Kidney epithelial cell (primary cell): Measurements from ENCODE around the gene TEPSIN. TPM values are rescaled to one million over a fixed set of nuclear protein-coding genes. Genes with fewer than 3 reads are reported as not detected.

Experiments used
- DNase-seq: peaks from one replicate; pipeline ENCODE4 v3.0.0-alpha.2; 2010; ENCODE audit warnings: low read depth
- H3K27me3 ChIP-seq: 2 replicates; pipeline ENCODE4 v1.6.0; 2011; ENCODE audit warnings: low read length; ENCODE audit not compliant: control insufficient read depth, insufficient read depth
- H3K36me3 ChIP-seq: 2 replicates; pipeline ENCODE4 v1.5.1; 2011; ENCODE audit warnings: low read length; ENCODE audit not compliant: control insufficient read depth, insufficient read depth
- H3K4me3 ChIP-seq: 2 replicates; pipeline ENCODE4 v1.5.1; 2011; ENCODE audit warnings: low read depth, mild to moderate bottlenecking, control low read depth, low read length
- CTCF ChIP-seq: IDR thresholded peaks from 2 replicates; pipeline ENCODE4 v1.5.1; 2011; ENCODE audit warnings: mild to moderate bottlenecking, moderate library complexity, low read length, control low read depth, inconsistent platforms; ENCODE audit not compliant: insufficient read depth, poor library complexity, severe bottlenecking
- total RNA-seq: library from RNA; depleted of rRNA; stranded (reverse); fragments of >200 nt; gene quantifications from 2 replicates; pipeline ENCODE4 v1.2.3, GENCODE V29; 2015

Gene TEPSIN
- total RNA-seq, 1 donor from 2014 or later = 17.0 TPM

- DNase-seq = no peak
- Histone ChIP-seq H3K4me3 (no peak overlapping the region), H3K27me3 (no peaks in the 10 kb centered on the region), H3K36me3 (peaks cover 4% of the 10 kb centered on the region)
- TF ChIP-seq CTCF = no peak
Measured at GRCh38 chr17:81273698-81274470, 35.0 kb upstream of the TEPSIN start.

- no peaks in the 10 kb centered on the region for H3K27me3 ChIP-seq
- H3K36me3 ChIP-seq = peaks cover 2% of the 10 kb centered on the region
- H3K4me3 ChIP-seq = no peak overlapping the region
- no peak for TF ChIP-seq CTCF
- DNase-seq = no peak
Measured at GRCh38 chr17:81272616-81273015, 33.8 kb upstream of the TEPSIN start.

GRCh38 chr17:81271226-81271625 is 32.4 kb upstream of the TEPSIN start:
- Histone ChIP-seq H3K36me3 (no peaks in the 10 kb centered on the region), H3K27me3 (no peaks in the 10 kb centered on the region), H3K4me3 (no peak overlapping the region)
- no peak for DNase-seq
- no peak for TF ChIP-seq CTCF

GRCh38 chr17:81270279-81270678 is 31.4 kb upstream of the TEPSIN start:
- no peak for DNase-seq
- Histone ChIP-seq H3K4me3 (no peak overlapping the region), H3K36me3 (peaks cover 2% of the 10 kb centered on the region), H3K27me3 (no peaks in the 10 kb centered on the region)
- no peak for TF ChIP-seq CTCF

DNA sequence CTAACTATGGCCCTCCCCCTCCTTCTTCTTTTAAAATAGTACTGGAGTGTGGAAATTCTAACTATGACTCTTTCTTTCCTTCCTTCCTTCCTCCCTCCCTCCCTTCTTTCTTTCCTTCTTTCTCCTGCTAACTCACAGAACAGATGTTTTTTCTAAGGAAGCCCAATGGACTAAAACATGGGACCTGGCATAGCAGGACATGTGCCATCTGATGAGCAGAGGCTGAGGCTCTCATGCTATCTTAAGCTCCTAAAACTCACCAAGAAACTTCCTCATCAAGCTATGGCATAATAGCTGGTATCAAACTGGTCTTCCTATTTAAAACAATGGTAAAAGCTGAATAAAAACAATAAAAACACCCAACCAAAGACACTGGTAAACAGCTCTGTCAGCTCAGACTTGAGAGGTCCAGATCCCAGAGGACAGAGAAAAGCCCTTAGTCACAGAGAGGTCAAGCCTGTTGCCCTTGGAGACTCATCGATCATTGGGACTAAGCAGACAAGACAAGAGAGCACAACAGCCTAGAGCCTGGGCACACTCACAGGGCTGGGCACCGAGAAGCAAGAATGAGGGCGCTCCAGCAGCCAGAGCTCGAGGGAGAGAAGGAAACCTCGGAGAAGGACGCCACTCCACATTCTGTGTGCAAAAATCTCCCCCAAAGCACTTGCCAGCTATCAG is 28.7 kb upstream of the TEPSIN start:
- Histone ChIP-seq H3K27me3 (no peaks in the 10 kb centered on the region), H3K4me3 (no peak overlapping the region), H3K36me3 (peaks cover 3% of the 10 kb centered on the region)
- DNase-seq = no peak
- no peak for TF ChIP-seq CTCF
